HG02970 (cell line): ENCODE measurements around the gene LARGE1.

Experiments used
- ATAC-seq: cut with Tn5 transposase; IDR thresholded peaks from one replicate; pipeline ENCODE4 v1.9.1; 2021; ENCODE audit warnings: mild to moderate bottlenecking, moderate library complexity, moderate number of reproducible peaks; ENCODE audit not compliant: unreplicated experiment, low FRiP score

LARGE1 gene

GRCh38 chr22:33914699-33915098 is 5.6 kb downstream of the LARGE1 start:
- ATAC-seq = no peak

DNA sequence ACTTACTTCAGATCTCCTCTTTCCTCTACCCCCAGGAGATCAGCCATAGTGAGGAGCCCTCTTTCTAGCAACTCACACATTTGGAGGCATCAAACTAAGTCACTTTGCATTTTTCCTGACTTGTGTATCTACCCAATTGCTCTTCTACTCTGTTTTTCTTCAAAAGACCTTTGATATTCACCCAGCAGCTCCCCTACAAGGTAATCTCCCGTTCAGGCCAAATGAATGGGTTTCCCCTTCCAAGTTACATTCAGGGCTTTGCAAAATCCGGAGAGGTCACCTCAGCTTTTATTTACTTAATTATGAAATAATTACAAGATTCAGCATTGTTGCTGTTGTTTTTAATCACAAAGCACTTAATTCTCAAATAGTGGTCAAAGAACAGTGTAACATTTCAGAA is 6.1 kb downstream of the LARGE1 start:
- no peak for ATAC-seq

DNA sequence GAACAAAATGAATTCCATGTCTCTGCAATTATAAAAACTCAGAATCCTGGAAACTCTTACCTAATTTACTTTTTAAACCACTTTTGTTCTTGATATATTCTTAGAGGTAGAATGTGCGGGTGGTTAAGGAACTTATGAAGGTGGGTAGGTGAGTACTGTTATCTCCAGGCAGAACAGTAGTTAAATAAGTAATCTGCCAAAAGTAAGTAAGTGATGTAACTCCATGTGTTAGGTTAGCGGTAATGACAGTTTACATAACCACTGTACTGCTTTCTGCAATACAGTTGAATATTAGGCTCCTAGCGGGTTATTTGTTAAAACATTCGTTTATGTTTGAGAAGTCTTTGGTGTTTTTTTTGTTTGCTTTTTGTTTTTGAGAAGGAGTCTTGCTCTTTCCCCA is 7.1 kb downstream of the LARGE1 start:
- ATAC-seq = no peak

DNA sequence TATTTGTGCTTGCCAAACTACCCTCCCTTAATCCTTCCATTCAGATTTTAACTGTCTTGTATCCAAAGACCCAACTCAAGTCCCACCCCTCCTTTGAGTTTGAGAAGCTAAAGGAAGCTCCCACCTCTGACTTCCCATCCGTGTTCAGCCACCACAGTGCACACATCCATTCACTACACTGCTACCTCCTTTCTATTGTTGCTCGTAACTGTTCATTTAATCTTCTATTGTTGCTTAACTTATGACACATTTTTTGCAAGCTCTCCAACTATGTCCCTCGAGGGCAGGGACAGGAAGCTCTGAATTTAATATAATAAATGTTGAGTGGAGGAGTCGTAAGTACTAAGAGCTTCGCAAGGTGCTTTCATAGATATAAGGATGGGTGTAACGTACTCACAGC is 10.4 kb downstream of the LARGE1 start:
- ATAC-seq = no peak

GRCh38 chr22:33909075-33909458 is 11.2 kb downstream of the LARGE1 start:
- no peak for ATAC-seq

DNA sequence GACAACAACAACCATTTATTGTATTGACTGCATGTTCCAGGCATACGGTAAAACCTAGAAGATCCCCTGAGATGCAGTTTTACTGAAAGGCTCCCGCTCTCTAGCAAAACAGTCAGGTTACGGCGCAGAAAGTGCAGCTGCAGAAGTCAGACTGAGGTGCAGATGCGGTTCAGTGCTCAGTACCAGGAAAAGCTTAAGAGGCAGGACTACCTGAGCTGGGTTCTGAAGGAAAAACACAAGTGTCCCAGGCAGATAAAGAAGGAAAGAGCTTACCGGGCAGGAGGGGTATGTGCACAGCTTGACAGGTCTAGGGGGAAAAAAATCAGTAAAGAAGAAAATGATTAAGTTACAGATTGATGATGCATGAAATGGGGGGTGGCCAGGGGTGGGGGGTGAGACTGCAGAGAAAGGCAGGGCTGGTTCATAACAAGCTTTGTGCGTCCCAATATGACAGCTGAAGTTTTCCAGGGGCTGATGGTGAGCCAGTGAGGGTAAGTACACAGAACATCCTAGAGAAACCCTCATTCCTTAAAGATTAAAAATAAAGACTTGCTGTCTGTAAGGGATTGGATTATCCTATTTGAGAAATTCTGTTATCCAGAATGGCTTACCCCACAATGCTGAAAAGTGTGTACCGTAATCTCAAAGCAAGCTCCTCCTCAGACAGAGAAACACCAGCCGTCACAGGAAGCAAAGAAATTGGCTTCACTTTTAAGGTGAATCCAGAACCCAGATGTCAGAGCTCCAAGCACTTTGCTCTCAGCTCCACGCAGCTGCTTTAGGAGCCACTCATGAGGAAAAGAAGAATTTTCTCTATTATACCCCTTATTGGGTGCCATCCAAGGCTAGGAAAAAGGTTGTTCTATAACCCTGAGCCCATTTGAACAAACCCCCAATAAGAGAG is 11.9 kb downstream of the LARGE1 start:
- no peak for ATAC-seq

DNA sequence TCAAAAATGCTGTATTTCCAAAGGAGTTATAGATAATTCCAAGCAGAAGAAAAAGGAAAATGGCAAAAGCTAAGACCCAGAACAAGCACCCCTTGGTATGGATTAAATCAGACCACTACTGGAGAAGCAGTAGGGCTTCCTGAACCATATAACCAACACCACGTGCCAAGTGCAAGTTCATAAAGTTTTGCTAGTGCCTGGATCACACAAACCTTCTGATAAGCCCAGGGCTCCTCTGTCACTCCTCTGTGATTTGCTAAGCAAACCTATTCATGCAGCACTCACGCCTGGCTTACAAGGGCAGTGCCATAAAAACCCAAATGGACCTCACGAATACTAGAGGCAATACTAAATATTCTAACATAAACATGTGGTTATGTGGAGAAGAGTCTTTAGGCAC is 13.3 kb downstream of the LARGE1 start:
- no peak for ATAC-seq

- ATAC-seq = no peak
Observed at GRCh38 chr22:33906475-33906874, 13.8 kb downstream of the LARGE1 start.

DNA sequence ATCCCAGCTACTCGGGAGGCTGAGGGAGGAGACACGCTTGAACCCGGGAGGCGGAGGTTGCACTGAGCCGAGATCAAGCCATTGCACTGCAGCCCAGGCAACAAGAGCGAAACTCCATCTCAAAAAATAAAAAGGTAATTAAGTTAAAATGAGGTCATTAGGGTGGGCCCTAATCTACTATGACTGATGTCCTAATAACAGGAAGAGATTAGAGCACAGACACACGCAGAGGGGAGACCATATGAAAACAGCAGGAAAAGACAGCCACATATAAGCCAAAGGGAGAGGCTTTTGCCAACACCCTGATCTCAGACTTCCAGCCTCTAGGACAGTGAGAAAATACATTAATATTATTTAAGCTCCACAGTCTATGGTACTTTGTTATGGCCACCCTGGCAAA is 17.3 kb downstream of the LARGE1 start:
- ATAC-seq = no peak

GRCh38 chr22:33902073-33902472 is 18.2 kb downstream of the LARGE1 start:
- no peak for ATAC-seq

DNA sequence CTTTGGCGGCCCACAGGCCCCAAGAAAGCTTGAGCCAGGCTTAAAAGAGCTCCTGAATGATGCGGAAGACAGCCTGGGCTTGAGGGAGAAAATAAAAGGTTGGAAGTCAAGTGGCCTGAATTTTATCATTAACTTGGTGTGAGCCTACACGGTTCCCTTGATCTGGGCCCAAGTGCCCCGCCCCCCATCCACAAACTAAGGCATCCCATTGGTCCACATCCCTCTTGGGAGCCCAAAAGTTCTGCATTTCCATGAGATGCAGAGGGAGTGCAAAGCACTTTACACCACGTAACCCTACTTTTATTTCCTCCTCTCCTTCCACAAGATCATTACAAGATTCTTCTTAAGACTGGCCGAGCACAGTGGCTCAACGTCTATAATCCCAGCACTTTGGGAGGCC is 22.2 kb downstream of the LARGE1 start:
- no peak for ATAC-seq

DNA sequence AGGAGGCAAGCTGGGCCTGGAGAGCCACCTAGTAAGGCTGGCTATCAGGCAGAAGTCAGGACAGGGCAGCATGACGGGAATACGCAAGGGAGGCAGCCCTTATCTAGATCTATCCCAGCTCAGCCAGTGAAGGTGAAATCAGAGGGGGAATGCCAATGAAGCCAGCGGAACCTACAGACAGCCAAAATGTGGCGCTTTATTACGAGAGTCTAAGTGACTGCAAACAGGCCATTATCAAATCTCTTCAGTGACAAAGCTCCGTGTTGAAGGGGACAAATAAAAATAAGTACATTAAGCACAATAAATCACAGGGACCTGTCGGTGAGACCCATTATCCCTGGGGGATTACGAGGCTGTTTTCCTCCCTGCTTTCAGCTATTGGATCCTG is 22.8 kb downstream of the LARGE1 start:
- no peak for ATAC-seq

DNA sequence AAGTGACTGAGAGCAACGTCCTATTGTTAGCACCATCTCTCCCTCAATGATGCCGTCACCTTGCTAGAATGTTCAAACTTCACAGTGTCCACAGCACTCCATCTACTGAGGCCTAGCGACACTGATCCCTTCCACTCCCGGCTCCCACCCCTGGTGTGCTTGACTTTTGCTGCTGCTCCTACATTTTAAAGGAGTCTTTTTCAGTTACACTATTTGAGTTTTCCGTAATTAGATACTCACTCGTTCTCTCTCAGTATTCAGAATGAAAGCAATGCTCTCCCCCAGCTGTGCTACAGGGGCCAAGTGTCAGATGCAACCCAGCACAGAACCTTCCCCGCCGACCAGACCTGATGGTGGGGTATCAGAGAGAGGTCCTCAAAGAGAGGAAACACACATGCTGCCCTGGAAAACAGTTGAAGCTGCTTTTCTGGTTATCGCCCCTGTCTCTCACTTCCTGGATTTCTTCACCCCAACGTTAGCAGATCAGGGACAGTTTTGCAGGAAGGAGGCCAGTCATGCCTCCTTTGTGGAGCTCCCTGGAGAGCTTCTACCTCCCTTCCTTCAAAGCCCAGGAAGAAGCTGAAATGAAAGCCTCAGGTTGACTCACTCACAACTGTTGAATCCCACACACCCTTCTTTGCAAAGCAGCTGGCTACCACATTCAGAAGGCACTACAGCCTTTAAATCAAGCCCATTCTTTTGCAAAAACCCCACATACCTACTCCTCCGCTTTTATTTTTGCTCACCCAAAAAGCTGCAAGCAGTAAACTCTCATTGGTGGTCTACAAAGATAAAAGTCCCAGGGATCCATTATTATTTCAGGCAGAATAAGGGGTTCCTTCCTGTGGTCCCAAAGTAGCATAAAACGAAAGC is 23.5 kb downstream of the LARGE1 start:
- ATAC-seq = no peak

GRCh38 chr22:33896154-33896553 is 24.1 kb downstream of the LARGE1 start:
- ATAC-seq = no peak

- no peak for ATAC-seq
Observed at GRCh38 chr22:33895444-33895843, 24.8 kb downstream of the LARGE1 start.

- ATAC-seq = no peak
Observed at GRCh38 chr22:33894515-33894914, 25.8 kb downstream of the LARGE1 start.

GRCh38 chr22:33894036-33894435 is 26.2 kb downstream of the LARGE1 start:
- ATAC-seq = no peak

GRCh38 chr22:33893512-33893911 is 26.8 kb downstream of the LARGE1 start:
- ATAC-seq = no peak

- ATAC-seq = no peak
Observed at GRCh38 chr22:33891992-33892391, 28.3 kb downstream of the LARGE1 start.

DNA sequence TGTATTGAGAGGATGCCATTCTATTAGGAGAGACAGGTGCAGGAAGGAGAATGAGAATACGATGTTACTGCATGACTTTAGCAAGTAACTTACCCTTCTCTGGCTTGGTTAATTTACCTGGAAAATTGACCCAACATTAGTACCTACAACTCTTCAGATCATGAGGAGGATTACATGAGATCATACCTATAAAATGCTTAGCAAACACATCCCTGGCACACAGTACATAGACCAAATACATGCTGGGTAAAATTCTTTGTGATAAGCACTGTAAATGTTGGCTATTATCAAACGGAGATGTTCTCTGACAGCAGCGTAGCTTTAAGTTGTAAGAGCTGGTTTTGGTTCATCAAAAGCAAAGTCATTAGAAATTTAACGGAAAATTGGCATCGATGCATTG is 28.8 kb downstream of the LARGE1 start:
- no peak for ATAC-seq

DNA sequence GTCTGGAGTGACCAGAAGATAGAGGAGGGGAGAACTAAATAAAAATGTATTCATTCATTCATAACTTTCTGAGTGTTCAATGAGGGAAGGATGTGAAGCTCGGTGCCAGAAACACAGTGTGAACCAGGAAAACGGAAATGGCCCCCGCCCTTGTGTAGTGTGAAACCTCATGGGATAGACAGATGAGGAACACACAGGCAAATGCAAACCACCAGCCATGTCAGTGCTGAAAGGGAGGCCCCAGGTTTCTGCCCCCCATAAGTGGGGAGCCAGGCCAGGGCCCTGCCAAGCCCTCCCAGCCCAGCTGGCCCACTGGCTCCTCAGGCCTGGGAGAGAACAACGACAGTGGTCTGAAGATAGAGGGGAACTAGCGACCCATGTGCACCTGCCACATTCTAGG is 30.5 kb downstream of the LARGE1 start:
- no peak for ATAC-seq

DNA sequence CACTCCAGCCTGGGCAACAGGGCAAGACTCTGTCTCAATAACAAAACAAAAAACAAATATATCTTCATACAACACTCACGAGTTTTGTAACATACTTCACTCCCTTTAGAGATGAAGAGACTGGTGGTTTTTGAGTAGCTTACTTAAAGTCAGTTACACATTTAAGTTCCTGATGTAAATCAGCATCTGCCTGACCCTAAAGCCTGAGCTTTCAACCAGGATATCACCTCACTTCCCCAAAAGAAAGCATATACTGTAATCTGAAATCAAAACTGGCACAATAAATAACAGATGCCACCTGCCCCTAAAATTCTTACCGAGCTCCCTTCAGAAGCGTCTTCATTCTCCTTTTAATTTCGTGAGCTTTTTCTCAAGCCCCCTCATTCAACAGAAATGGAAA is 31.5 kb downstream of the LARGE1 start:
- ATAC-seq = no peak
